OCI-LY7 (cell line): Measurements from ENCODE around the gene TXN2.

Experiments used
- EZH2phosphoT487 ChIP-seq: fragments of 200-600 bp; sonication (generic); IDR thresholded peaks from 2 replicates; pipeline ENCODE4 v1.6.1; 2018; ENCODE audit warnings: low read depth, borderline replicate concordance, mild to moderate bottlenecking, mixed run types, antibody characterized with exemption, low read length, moderate library complexity, mixed read lengths
- TF ChIP-seq, protein P1 (sequence below): fragments of 200-600 bp; sonication (generic); conservative IDR thresholded peaks from 2 replicates; pipeline ENCODE4 v1.5.1; 2014; ENCODE audit warnings: mild to moderate bottlenecking, antibody characterized with exemption, low read length, moderate library complexity, mixed read lengths

DNA sequence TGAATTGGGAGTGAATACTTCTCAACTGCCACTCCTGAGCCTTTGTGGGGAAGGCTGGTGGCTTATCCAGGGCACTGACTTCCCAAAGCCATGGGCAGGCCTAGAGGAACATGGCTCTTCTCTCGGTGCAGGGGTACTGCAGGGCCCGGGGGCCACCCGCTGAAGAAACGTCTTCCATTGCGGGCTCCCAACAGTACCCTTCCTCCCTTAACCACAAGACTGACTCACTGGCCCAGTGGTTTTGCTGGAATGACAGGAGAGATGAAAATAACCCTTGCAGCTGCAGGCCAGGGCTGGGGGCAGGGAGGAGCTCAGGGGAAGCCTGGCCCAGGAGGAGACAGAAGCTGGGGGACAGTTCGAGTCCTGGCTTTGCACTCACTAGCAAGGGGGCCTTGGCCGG lies 13.5 kb downstream of the TXN2 start:
- TF ChIP-seq, protein P1, sequence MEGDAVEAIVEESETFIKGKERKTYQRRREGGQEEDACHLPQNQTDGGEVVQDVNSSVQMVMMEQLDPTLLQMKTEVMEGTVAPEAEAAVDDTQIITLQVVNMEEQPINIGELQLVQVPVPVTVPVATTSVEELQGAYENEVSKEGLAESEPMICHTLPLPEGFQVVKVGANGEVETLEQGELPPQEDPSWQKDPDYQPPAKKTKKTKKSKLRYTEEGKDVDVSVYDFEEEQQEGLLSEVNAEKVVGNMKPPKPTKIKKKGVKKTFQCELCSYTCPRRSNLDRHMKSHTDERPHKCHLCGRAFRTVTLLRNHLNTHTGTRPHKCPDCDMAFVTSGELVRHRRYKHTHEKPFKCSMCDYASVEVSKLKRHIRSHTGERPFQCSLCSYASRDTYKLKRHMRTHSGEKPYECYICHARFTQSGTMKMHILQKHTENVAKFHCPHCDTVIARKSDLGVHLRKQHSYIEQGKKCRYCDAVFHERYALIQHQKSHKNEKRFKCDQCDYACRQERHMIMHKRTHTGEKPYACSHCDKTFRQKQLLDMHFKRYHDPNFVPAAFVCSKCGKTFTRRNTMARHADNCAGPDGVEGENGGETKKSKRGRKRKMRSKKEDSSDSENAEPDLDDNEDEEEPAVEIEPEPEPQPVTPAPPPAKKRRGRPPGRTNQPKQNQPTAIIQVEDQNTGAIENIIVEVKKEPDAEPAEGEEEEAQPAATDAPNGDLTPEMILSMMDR, result no peak
- no peak for TF ChIP-seq EZH2phosphoT487
